HG02938 (cell line): Measurements from ENCODE around the gene RING1.

Experiments used
- ATAC-seq: cut with Tn5 transposase; IDR thresholded peaks from one replicate; pipeline ENCODE4 v1.9.1; 2021; ENCODE audit warnings: mild to moderate bottlenecking, moderate library complexity; ENCODE audit not compliant: unreplicated experiment

Gene RING1

DNA sequence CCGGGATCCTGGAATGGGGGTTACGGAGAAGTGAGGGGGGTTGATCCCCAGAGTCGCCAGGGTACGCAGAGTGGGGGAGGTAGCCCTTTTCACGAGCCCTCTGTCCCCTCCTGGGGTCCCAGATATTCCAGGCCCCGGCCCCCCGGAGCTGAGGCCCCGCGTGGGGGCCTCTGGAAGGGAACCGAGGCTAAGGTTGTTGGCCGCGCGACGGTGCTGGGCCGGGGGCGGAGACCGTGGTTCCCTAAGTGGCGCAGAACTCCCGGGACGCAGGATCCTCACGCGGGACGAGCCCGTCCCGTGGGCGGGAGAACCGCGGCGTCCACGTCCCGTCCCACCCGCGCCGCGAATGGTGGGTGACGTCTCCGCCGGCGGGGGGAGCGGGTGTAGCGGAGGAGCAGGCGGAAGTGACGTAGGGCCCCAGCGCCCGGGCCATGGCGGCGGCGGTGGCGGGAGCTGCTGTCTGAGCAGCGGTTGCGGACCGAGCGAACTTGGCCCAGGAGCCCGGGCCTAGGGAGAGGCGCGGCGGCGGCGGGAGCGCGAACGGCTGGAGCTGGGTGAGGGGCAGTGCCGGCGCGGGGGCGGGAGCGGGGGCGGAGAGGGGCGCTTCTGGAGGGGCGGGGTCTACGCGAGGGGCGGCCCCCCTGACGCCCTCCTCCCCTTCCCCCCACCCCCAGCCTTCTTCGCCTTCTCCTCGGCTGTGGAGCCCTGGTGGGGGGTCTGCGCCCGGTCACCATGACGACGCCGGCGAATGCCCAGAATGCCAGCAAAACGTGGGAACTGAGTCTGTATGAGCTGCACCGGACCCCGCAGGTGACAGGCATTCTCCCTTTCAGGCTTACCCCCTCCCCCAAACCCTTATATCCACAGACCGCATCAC, at the start of gene RING1:
Gene RING1, plus strand, starts transcription at position 410 of the 877 bp plus-strand sequence. Its CDS starts 323 bp downstream, at position 733.
- ATAC-seq, result peak; percentile 36

DNA sequence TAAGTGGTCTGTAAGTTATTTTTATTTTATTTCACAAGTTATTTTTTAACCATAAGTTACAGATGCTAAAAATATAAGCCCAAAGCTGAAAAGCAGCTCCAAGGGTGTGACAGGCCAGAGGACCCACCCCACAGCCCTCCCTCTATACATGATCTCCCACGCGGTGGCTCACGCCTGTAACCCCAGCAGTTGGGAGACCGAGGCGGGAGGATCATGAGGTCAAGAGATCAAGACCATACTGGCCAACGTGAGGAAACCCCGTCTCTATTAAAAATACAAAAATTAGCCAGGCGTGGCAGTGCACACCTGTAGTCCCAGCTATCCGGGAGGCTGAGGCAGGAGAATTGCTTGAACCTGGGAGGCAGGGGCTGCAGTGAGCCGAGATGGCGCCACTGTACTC, 48.2 kb upstream of the RING1 start:
- no peak for ATAC-seq

DNA sequence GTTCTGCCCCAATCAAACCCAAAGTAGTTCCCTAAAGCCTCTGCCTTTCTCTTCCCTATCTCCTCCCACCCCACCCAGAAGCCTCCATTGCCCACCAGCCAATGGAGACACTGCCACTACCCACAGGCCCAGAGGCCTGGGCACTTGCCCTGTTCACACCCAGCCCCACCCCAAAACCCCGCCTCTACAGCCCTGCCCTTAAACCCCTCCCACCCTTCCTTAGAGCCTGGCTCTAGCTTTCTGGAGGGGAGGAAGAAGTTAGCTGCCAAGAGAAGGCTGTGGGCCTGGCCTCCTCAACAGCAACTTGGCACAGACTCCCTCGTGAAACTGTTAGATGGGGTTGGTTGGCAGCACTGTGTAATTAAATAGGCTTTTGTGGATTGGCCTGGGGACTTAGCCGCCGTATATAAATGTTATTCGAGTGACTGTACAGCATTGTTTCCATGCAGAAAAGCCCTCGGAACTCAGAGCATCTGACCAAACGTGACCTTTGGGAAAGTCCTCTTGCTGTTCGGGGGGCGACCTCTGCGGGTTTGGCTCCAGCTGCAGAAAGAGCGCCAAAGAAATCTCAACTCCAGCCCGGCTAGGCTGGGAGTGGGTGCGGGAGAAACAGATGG, 47.5 kb upstream of the RING1 start:
- ATAC-seq, result no peak

DNA sequence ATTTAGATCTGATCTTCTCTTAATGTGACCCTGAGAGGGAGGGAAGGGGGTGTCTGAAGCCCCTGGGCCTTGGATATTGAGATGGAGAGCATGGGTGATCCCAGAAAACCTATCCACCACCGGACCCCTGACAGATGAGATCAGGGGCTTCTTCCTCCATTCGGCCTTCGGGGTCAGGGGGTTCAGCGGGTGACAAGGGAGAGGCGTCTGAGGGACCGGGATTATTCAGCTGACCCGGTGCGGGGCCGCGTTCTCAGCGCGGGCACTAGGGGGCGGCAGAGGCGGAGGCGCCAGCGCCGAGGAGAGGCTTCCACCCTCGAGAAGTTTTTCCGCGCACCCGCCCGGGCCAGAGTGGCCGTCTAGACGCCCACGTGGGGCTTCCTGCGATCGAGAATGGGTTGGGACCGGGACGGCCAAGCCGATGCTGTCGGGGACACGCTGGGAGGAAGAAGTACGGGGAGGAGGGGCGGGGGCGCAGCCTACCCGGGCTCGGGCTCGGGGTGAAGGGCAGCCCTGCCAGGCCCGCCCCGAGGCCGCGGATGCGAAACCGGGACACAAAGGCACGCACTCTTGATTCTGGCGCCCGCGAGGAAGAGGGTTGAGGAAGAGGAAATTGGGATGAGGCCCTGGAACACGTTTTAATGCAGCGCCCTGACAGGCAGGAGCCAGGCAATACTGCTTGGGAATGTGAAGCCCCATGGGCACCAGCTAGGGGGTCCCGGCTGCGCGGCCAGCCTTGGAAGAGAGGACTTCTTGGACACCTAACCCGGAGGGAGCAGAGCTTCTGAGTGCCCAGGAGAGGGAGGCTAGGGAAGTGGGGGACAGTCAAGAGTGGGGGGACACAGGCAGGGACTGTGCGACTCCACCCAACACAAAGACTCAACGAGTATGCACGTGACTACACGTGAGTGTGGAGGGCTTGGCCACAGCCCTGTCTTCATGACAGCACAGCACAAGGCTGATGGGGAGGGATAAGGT, 46.7 kb upstream of the RING1 start:
- ATAC-seq, result no peak

DNA sequence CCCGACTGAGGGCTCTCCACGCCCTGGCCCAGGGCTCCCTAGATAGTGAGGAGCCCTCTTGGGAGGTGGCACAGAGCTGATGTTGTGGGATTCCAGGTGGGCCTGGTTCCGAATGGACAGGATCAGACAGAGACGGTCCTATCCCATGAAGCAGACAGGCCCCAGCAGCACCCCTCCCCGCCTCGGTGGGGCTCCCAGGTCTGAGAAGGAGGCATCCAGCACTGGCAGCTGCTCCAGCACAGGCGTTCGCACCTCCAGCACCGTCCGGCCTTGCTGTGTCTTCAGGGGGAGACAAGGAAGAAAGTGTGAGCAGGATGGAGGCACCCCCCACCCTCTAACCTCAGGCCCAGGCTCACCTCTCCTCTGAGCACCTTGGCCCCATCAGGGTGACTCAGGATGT, 44.8 kb upstream of the RING1 start:
- ATAC-seq, result no peak

DNA sequence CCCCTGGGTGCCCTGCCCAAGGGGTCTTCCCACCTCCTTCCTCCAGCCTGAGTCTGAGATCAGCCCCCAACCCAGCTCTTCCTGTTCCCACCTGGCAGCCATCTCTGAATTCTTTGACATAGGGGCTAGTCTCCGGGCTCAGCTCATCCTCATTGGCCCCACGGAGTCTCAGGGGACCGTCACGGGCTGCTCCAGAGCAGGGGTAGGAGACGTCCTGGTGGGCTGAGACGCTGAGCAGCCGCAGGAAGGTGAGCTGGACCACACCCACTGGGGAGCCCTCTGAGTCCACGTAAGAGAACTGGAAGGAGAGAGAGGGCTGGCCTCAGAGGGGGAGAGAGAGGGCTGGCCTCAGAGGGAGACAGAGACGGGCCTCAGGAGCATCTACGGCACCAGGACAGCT, 44.1 kb upstream of the RING1 start:
- no peak for ATAC-seq

DNA sequence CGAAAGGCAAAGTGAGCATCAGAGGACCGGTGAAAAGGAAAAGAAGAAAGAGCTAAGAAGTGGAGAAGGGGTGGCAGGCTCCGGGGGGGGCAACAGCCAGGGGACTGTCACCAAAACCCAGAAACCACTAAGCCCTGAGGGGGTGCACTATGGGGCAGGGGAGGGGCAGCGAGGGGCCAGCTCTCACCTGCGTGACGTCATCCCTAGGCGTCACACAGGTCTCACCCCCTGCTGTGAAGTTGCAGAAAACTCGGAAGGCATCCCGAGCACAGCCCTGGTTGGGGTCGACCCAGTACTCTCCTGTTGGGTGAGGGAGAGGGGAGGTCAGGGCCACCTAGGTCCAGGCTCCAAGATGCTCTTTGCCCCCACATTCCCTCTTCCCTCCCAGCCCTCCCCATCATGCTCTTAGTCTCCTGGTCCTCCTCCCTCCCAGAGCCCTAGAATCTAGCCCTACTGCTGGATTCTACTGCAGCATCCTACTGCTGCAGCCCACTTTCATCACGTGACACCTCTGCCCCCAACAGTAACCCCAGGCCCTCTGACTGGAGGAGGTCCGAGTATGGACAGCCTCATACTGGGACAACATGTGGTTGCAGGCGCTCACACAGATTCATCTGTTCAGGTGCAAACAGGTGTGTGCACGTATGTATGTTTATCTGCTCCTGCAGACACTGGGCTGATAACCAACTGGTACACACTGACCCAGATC, 43.5 kb upstream of the RING1 start:
- no peak for ATAC-seq

DNA sequence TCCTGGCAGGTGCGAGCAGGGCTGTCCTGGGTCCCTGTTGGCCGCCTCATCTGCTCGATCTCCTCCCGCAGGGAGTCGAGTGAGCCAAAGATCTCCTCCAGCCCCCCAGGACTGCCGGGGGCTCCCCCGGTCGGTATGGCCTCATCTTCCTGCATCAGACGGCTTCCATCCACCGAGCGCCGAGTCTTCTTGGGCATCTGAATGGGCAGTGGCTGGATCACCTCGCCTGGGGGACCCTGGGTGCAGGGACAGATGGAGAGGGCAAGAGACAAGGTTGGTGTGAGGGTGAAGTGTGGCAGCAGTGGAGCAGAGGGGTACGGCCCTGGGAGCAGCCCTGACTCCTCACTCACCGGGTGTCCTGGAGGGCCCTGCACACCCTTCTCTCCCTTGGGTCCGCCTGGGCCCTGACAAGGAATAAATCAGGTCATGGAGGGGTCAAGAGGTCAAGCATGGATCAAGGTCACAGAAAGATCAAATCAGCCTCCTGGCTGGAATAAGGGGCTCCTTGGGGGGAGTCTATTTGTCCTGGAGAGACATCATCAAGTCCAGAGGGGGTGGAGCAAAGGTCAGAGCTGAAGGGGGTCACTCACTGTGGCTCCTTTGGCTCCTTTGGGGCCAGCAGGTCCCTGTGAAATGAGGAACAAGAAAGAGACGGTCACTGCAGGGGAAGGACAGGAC, 42.6 kb upstream of the RING1 start:
- no peak for ATAC-seq

DNA sequence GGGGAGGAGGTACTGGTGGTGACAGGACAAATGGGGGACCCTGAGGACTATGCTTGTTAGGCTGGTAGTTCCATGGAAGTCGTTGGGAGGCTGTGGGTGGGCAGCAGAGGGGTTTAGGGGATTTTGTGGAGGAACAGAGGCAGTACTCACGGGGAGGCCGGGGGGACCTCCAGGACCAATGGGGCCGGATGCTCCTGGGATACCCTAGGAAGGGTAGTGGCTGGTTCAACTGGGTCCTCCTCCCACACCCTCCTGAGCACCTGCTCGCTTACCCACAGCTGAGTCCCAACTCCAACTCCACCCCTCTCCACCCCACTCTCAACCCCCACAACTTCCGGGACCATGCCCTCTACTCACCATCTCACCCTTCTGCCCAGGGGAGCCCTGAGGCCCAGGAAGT, 41.9 kb upstream of the RING1 start:
- ATAC-seq, result no peak

DNA sequence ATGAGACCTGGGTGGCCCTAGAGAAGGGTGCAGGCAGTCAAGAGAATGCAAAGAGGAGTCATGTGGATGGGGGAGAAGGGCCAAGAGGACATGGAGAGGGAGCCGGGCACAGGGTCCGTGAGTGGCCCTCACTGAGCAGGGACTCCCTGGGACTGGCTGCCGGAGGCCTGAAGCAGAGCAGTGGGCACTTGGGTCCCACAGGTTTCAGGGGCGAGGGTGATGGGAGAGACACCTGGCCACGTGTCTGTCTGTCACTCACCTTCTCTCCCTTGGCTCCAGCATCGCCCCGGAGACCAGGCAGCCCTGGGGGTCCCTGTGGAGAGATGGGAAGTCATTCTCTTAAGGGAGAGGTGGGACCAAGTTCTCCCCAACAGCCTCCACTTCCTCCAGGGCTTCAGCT, 41.5 kb upstream of the RING1 start:
- no peak for ATAC-seq

DNA sequence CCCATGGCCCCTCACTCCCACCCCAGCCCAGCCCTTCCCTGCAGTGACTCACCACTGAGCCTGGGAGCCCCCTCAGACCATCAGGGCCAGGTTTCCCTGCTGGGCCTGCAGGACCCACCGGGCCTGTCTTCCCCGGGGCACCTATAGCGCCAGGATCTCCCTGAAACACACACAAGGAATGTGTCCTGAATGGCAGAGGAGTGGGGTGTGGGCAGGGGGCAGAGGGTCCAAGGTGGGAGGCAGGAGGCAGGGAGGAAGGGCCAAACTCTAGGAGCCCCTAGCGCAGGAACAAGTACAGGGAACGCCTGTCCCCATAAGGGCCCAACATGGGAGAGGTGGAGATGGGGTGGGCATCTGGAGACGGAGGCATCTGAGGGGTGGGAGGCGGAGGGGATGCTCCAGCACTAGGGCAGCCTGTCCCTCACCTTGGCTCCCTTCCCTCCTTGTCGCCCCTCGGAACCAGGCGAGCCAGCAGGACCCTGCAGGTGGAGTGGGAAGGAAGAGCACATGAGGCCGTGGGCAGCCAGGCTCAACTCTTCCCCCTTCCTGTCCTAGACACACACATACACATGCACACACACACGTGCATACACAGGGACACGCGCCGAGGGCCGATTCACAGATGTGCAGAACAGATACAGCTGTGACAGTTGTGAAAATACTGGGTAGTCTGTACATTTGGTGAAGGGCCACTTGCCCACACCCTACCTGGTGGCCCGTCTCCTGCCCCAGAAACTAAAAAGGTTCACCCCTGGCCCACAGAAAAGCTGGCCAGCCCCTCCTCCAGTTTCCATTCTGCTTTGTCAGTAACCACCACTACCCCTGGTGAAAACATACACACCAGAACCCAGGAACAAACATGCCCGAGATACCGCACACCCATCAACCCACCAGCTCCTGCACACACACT, 40.7 kb upstream of the RING1 start:
- no peak for ATAC-seq

DNA sequence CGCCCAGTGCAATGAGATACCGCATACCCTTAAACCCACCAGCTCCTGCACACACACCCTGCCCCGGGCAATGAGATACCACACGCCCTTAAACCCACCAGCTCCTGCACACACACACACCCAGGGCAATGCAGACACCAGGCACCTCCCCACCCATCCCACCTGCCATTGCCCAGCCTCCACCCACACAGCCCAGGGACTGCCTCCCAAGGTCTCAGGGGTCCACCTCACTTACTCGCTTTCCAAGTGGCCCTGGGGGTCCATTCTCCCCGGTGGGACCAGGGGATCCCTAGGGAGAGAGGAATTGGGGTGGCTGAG, 40.1 kb upstream of the RING1 start:
- ATAC-seq, result no peak

DNA sequence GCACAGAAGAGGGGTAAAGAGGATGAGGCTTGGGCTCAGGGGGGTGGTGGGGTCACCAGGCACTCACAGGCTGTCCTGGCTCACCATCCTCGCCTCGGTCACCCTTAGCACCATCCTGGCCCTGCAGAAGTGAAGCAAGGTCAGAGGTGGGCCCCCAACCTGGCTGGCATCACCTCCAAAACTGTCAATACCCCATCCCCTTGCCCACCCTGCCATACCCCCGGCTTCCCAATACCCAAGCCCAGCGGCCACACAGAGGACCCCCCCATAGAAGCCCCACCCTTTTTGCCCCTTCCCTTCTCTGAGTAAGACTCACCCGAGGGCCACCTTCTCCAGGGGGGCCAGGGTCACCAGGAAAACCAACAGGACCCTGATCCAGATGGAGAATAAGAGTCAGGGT, 39.7 kb upstream of the RING1 start:
- no peak for ATAC-seq

DNA sequence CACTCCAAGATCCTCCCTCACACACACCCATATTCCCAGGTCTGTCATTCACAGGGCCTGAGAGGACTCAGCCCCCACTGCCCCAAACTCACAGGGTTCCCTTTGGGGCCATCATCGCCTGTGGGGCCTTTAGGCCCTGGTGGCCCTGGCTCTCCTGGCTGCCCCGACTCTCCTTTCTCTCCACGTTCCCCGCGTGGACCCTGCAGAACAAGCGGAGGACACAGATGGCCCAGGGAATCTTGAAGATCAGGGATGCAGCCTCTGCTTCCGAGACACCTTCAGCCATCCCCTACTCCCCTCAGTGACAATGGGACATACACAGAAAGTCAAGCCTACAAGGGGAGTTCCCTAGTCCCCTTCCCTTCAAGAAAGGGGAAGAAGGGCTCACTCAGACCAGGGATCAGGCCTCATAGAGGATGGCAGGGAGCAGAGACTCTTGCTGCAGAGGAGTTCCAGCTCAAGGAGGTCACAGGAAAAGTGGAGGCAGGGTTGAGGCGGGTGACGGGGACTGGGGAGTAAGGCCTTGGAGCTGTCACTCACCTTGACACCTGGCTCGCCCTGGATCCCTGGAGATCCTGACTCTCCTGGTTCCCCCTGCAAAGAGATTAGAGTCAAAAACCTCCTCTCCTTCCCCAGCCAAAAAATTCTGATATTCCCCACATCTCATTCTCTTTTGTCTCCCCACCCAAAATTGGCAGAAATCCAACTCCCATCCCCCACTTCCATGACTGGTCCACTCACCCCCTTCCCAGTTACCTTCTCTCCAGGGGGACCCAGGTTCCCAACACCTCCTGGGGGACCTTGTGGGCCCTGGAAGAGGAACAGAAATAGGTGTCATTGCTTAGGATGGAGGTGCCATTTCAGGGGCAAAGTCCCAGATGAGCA, 38.8 kb upstream of the RING1 start:
- no peak for ATAC-seq

DNA sequence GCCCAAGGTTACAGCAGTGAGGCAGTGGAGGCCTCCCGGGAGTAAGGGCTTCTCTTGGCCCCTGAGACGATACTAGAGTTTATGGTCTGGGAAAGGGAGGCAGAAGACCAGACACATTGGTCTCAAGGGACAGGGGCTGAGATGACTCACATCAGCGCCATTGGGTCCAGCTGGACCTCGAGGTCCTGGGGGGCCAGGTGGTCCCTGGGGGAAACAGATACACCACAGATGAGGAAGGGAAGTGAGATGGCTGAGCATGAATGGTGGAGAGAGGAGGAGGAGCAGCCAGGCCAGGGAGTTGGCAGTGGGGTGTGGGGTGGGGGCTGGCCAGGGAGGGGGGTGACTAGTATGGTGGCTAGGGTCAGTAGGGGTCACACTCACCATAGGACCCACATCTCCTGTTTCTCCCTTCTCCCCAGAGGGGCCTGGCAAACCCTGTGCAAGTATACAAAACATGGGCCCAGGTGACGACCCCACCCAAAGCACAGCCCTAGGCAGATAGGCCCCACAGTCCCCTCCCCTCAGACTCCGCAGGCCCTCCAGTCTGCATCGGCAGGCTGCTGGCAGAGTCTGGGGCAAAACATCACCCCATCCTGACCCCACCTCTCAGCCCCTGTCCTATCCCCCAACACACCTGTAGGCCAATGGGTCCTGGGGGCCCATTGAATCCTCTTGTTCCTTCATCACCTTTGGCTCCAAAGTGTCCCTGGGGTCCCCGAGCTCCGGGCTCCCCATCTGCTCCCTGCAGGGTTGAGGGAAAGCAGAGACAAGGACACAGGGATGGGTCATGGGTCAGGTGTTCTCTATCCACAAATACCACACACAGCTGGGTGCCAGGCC, 37.9 kb upstream of the RING1 start:
- ATAC-seq, result no peak

DNA sequence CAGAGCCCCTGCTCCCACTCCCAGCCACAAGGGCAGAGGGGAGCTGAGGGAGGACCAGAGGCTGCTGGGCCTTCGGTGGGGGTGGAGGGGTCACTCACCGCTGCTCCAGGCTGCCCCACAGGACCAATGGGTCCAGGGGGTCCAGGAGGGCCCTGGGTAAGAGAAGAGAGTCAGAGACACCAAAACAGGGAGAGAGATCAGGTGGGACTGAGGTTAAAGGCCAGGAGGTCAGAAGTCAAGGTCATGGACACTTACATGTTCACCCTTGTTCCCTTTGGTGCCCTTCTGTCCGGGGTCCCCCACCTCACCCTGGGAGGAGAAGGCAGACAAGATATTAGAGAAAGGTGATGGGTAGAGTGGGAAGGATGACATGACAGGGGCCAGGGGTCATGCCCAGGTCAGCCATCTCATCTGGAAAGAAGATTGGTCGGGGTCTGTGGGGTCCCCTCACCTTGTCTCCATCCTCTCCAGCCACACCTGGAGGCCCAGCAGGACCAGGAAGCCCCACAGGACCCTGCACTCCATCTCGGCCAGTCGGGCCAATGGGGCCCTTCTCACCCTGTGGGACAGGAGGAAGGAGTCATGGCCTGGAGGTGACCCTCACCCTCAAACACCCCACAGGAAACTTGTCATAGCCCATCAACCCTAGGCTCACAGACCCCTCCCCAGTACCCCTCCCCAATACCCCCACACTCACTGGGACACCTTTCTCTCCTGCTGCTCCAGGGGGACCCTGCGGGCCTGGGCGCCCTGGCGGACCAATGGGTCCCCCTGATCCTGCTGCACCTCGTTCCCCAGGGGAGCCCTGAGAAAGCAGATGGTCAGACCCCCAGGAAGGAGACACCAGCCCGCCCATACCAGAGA, 37.1 kb upstream of the RING1 start:
- no peak for ATAC-seq
